GM21515 (cell line): Measurements from ENCODE around the gene REV3L.
"Not testable (repeated sequence)": the region's sequence is repeated elsewhere in the genome, so short reads cannot be mapped to it uniquely, and the experiment has no call there.

ENCODE experiments used
- ATAC-seq: cut with Tn5 transposase; IDR thresholded peaks from one replicate; pipeline ENCODE4 v1.9.1; 2021; ENCODE audit not compliant: unreplicated experiment

The REV3L gene

GRCh38 chr6:111379831-111380230, 103.2 kb downstream of the REV3L start:
- no peak for ATAC-seq

- ATAC-seq = no peak
These were observed 103.7 kb downstream of the REV3L start for GRCh38 chr6:111379302-111379701.

- no peak for ATAC-seq
These were observed 105.4 kb downstream of the REV3L start for GRCh38 chr6:111377558-111378120.

GRCh38 chr6:111367393-111368088, 115.5 kb downstream of the REV3L start:
- ATAC-seq = no peak

- ATAC-seq = no peak
These were observed 121.4 kb downstream of the REV3L start for GRCh38 chr6:111361648-111362047.

GRCh38 chr6:111358454-111358853, 124.6 kb downstream of the REV3L start:
- ATAC-seq = no peak

- no peak for ATAC-seq
These were observed 125.3 kb downstream of the REV3L start for GRCh38 chr6:111357705-111358104.

GRCh38 chr6:111356551-111356950, 126.5 kb downstream of the REV3L start:
- ATAC-seq = no peak

GRCh38 chr6:111354758-111355555, 128.1 kb downstream of the REV3L start:
- no peak for ATAC-seq

- ATAC-seq = no peak
These were observed 129.0 kb downstream of the REV3L start for GRCh38 chr6:111353912-111354462.

GRCh38 chr6:111347589-111347988, 135.4 kb downstream of the REV3L start:
- ATAC-seq = no peak

- no peak for ATAC-seq
These were observed 140.1 kb downstream of the REV3L start for GRCh38 chr6:111342913-111343312.

- ATAC-seq = no peak
These were observed 143.7 kb downstream of the REV3L start for GRCh38 chr6:111339294-111339693.

GRCh38 chr6:111338843-111339242, 144.2 kb downstream of the REV3L start:
- peak; percentile 99 for ATAC-seq

- no peak for ATAC-seq
These were observed 145.2 kb downstream of the REV3L start for GRCh38 chr6:111337829-111338236.

GRCh38 chr6:111329882-111330633, 153.0 kb downstream of the REV3L start:
- peak; percentile 62 for ATAC-seq

- ATAC-seq = no peak
These were observed 156.5 kb downstream of the REV3L start for GRCh38 chr6:111326563-111326962.

- no peak for ATAC-seq
These were observed 160.9 kb downstream of the REV3L start for GRCh38 chr6:111322145-111322544.

- ATAC-seq = not testable (repeated sequence)
These were observed 175.1 kb downstream of the REV3L start for GRCh38 chr6:111307950-111308349.

- ATAC-seq = no peak
These were observed 175.7 kb downstream of the REV3L start for GRCh38 chr6:111307275-111307858.
